ENCODE results near the gene CAPN8. TPM values are rescaled to one million over a fixed set of nuclear protein-coding genes. Genes with fewer than 3 reads are reported as not detected.

Gene CAPN8
- total RNA-seq, 1 experiment from 2014 or later, result not detected

DNA sequence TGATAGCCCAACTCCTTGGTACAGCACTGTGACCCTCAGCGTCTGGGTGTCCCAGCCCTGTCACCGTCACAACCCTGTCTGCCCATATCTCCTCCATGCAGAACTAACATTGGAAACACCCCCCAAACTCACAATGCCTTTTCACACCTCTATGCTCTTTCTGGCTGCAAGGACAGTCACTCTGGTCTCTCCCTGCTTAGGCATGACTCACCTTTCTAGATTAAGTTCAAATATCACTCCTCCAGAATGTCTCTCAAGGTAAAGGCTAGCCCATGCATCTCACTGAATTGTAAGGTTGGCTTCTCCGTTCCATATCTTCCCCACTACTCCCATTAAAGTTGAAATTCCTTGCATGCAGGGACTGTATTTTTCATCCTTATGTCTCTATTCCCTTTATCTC is 17.0 kb upstream of the CAPN8 start:
- no peak for DNase-seq
- Histone ChIP-seq H3K27me3 (peaks cover 2% of the 10 kb centered on the region; the same call in 1 of the 2 replicates), H3K36me3 (no peaks in the 10 kb centered on the region), H3K4me1 (no peaks in the 10 kb centered on the region), H3K4me3 (no peak overlapping the region), H3K9me3 (replicated peaks) (no peaks in the 10 kb centered on the region), H3K27ac (no peak overlapping the region)

DNA sequence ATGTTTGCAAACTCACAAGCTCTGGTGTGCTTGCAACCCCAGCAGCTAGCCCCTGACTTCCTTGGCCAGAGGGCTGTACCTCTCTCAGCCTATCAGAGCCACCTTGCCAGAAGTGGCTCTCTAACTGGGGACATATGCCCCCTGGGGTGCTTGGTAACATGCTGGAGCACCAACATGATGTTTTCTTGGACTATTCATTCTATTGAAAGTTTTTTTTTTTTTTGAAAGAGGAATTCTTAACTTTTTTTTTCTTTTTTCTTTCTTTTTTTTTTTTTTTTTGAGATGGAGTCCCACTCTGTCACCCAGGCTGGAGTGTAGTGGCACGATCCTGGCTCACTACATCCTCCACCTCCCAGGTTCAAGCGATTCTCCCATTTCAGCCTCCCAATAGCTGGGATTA is 14.7 kb upstream of the CAPN8 start:
- H3K27ac ChIP-seq, result no peak overlapping the region
- 0 out of 2 replicates have a peak, but pooled peaks cover 3% of the 10 kb centered on the region for H3K9me3 ChIP-seq (replicated peaks)
- no peak for DNase-seq
- no peaks in the 10 kb centered on the region for H3K4me1 ChIP-seq
- no peak overlapping the region for H3K4me3 ChIP-seq
- no peaks in the 10 kb centered on the region for H3K36me3 ChIP-seq
- H3K27me3 ChIP-seq, result peaks cover 2% of the 10 kb centered on the region; the same call in 1 of the 2 replicates

DNA sequence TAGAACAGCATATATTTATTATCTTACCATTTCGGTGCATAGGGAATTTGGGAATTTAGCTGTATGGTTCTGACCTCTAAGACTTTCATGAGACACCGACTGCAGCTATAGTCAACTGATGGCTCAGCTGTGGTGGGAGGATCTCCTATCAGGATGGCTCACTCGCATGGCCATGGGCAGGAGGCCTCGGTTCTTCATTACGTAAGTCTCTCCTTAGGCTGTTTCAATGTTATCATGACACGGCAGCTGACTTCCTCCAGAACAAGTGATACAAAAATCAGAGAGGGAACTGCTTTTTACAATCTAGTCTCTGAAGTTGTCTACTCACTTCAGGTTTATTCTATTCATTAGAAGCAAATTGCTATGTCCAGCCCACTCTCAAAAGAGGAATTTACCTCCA is 13.3 kb upstream of the CAPN8 start:
- 0 out of 2 replicates have a peak, but pooled peaks cover 3% of the 10 kb centered on the region for H3K9me3 ChIP-seq (replicated peaks)
- no peak overlapping the region for H3K27ac ChIP-seq
- DNase-seq, result no peak
- H3K4me1 ChIP-seq, result no peaks in the 10 kb centered on the region
- 0 out of 2 replicates have a peak, but pooled peaks cover 2% of the 10 kb centered on the region for H3K27me3 ChIP-seq
- H3K36me3 ChIP-seq, result no peaks in the 10 kb centered on the region
- H3K4me3 ChIP-seq, result no peak overlapping the region

DNA sequence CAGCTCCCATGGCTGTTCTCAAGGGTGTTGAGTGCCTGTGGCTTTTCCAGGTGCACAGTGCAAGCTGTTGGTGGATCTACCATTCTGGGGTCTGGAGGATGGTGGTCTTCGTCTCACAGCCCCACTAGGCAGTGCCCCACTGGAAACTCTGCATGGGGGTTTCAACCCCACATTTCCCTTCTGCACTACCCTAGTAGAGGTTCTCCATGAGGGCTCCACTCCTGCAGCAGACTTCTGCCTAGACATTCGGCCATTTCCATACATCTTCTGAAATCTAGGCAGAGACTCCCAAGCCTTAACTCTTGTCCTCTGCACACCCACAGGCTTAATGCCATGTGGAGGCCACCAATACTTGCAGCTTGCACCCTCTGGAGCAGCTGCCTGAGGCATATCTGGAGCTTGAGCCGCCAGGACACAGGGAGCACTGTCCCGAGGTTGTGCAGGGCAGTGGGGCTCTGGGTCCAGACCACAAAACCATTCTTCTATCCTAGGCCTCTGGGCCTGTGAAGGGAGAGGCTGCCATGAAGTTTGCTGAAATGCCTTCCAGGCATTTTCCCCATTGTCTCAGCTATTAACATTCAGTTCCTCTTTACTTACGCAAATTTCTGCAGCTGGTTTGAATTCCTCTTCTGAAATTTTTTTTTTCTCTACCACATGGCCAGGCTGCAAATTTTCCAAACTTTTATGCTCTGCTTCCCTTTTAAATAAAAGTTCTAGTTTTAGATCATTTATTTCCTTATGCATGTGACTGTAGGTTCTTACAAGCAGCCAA is 8.8 kb upstream of the CAPN8 start:
- no peak for DNase-seq
- Histone ChIP-seq H3K36me3 (no peaks in the 10 kb centered on the region), H3K4me3 (no peak overlapping the region), H3K4me1 (no peaks in the 10 kb centered on the region), H3K27ac (no peak overlapping the region), H3K27me3 (no peaks in the 10 kb centered on the region), H3K9me3 (replicated peaks) (0 out of 2 replicates have a peak, but pooled peaks cover 3% of the 10 kb centered on the region)

DNA sequence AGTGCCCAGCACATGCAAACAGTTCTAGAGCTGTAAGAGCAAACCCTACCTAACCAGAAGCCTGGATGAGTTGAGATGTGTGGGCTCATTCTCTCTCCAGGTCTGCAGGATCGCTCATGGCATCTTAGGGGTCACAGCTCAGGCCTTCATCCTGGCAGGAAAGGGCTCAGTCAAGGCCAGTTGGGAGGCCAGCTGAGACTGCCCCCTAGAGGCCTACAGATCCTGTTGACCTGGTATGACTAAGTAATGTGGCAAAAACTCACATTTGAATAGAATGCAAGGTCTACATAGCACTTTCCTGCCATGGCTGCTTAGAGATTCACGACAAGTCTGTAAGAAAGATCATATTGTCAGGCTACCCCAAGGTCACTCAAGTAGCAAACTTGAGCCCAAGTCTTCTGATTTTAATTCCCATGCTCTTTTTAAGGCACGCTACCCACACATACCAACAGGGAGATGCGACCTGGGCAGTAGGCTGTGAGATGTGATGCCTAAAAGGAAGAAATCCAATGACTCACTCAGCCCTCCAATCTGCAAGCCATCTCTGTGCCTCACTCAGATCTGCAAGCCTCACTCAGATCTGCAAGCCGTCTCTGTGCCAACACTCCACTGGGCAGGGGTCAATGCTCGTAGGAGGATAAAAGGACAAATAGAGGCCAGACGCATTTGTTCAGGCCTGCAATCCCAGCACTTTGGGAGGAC is 5.1 kb upstream of the CAPN8 start:
- DNase-seq, result peak; percentile 57 to 78
- no peaks in the 10 kb centered on the region for H3K4me1 ChIP-seq
- H3K4me3 ChIP-seq, result no peak overlapping the region
- no peaks in the 10 kb centered on the region for H3K27me3 ChIP-seq
- H3K9me3 ChIP-seq (replicated peaks), result no peaks in the 10 kb centered on the region
- no peak overlapping the region for H3K27ac ChIP-seq
- no peaks in the 10 kb centered on the region for H3K36me3 ChIP-seq

DNA sequence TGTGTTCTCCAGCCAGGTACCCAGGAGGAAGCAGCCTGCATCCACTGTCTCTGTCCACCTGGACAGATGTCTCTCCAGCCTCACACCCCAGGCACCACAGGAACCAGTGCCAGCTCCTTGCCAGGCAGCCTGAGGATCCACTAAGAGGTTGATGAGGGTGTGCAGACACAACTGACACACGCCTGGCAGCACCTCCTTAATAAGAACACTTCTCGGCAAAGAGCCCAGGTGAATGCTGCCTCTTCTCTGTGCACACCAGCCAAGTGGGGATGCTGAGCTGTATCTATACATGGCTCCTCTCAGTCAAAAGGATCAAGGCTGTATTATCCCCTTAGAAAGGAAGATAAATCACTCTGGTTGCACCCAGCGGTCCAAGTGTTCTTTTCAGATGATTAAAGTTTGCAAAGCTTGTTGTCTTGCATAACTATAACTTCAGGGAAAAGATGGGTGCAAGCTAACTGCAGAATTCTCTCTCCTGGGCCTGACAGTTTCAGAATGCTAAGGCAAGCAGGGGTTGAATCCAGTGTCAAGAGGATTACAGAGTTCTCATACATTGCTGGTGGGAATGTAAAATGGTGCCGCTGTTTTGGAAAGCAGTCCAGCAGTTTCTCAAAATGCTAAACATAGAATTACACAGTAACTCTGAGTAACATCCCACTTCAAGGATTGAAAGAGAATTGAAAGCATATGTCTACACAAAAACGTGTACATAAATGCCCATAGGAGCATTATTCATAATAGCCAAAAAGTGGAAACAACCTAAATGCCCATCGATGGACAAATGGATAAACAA is 3.7 kb upstream of the CAPN8 start:
- Histone ChIP-seq H3K9me3 (replicated peaks) (no peaks in the 10 kb centered on the region), H3K27me3 (no peaks in the 10 kb centered on the region), H3K4me1 (no peaks in the 10 kb centered on the region), H3K4me3 (no peak overlapping the region), H3K27ac (no peak overlapping the region), H3K36me3 (no peaks in the 10 kb centered on the region)
- DNase-seq, result no peak

DNA sequence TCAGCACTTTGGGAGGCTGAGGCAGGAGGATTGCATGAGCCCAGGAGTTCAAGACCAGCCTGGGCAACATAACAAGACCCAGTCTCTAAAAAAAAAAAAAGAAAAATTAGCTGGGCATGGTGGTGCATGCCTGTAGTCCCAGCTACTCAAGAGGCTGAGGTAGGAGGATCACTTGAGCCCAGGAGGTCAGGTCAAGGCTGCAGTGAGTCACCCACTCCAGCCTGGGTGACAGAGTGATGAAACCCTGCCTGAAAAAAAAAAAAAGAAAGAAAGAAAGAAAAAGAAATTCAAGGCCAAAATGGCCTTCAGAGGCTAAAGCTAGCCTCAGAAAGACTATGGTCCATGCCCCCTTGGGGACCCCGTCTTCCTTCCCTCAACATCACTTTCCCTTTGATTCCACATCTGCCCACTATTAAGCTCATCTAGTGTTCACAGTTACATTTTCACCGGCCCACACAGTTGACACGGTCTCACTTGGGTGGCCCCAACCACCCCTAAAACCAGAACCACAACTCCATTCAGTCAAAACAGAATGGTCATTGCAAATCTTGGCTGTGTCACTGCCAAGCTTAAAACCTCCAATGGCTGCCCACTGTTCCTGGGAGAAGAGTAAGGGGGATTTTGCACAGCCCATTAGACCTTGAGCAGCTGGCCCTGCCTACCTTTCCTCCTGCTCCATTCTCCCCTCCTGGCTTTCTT is 2.1 kb upstream of the CAPN8 start:
- no peaks in the 10 kb centered on the region for H3K9me3 ChIP-seq (replicated peaks)
- no peaks in the 10 kb centered on the region for H3K4me1 ChIP-seq
- no peak for DNase-seq
- H3K4me3 ChIP-seq, result no peak overlapping the region
- H3K27ac ChIP-seq, result no peak overlapping the region
- no peaks in the 10 kb centered on the region for H3K27me3 ChIP-seq
- H3K36me3 ChIP-seq, result no peaks in the 10 kb centered on the region

DNA sequence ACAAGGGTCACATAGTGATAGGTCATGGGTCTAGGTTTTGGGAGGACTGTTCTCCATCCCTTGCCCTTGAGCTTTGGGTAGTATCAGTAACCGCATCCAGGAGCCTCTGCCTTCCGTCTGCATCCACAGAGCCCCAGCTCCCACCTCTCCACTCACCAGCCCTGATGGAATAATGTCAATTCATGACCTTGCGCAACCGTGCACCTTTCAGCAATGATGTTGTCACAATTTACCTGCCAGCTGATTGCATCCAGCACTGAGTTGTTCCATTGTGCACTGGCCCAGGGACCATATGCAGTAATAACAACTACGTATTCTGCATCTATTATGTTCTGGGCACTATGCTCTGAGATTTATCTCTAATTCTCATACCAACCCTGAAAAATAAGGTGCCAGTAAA is 1.4 kb downstream of the CAPN8 start:
- peaks cover 15% of the 10 kb centered on the region for H3K4me1 ChIP-seq
- no peak for DNase-seq
- no peak overlapping the region for H3K27ac ChIP-seq
- H3K27me3 ChIP-seq, result no peaks in the 10 kb centered on the region
- H3K36me3 ChIP-seq, result no peaks in the 10 kb centered on the region
- H3K9me3 ChIP-seq (replicated peaks), result no peaks in the 10 kb centered on the region
- H3K4me3 ChIP-seq, result no peak overlapping the region

DNA sequence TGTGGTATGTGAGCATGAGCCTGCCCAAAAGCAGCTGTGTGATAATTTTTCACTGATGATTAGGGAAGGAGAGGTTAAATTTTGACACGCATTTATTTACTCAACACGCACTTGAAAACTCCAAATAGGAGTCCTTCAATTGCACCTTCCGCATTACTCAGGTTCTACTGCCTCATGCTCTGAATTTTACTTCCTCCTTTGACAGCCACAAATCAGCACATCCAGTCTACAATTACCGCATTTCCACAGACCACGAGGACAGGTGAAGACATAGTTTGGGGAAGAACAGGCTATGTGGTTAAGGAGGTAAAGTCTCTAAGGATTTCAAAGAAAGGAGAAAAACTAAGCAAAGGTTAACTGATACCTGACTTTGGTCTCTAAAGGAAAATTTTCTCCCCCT is 2.6 kb downstream of the CAPN8 start:
- no peaks in the 10 kb centered on the region; the same call in 1 of the 2 replicates for H3K27me3 ChIP-seq
- H3K36me3 ChIP-seq, result no peaks in the 10 kb centered on the region
- DNase-seq, result no peak
- H3K9me3 ChIP-seq (replicated peaks), result no peaks in the 10 kb centered on the region
- H3K4me3 ChIP-seq, result no peak overlapping the region
- peaks cover 16% of the 10 kb centered on the region for H3K4me1 ChIP-seq
- H3K27ac ChIP-seq, result no peak overlapping the region

DNA sequence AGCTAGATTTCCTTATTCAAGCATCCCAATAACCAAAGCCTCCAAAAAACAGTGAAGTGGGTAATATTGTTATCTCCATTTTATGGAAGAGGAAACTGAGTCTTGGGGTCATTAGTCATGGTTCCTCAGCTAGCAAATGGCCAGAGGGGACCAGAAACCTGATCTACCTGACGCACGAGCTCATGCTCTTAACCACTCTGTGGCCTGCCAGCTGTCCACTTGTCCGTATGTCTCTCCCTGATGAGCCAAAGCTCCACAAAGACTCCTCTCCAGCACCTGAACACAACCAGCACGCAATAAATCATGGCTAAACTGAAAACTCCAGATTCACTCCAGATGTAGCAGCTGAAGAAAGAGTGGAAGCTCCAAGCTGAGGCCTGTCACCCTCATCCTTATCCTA is 5.8 kb downstream of the CAPN8 start:
- Histone ChIP-seq H3K4me1 (peaks cover 19% of the 10 kb centered on the region), H3K36me3 (no peaks in the 10 kb centered on the region), H3K27me3 (no peaks in the 10 kb centered on the region; the same call in 1 of the 2 replicates), H3K27ac (peak overlapping the region; percentile 12; the same call in 1 of the 2 replicates), H3K4me3 (no peak overlapping the region), H3K9me3 (replicated peaks) (no peaks in the 10 kb centered on the region)
- DNase-seq, result peak; percentile 57 to 78

DNA sequence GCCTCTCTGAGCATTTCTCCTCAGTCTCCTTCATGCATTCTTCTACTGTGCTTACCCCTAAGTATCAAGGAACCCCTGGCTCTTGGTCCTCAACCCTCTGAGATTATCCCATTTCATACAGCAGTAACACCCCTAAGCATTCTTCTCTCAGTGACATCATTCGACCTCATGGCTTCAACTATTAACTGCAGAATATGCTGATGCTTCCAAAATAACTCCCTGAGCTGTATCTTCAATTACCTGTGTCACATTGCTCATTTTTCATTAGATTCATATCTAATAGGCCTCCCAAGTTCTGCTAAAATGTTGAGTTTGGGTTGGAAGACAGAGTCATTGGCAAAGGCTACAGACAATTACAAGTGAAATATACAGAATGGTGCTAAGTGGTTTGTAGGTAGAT is 7.5 kb downstream of the CAPN8 start:
- H3K9me3 ChIP-seq (replicated peaks), result no peaks in the 10 kb centered on the region
- DNase-seq, result no peak
- H3K4me3 ChIP-seq, result no peak overlapping the region
- H3K27ac ChIP-seq, result no peak overlapping the region
- H3K36me3 ChIP-seq, result no peaks in the 10 kb centered on the region
- no peaks in the 10 kb centered on the region; the same call in 1 of the 2 replicates for H3K27me3 ChIP-seq
- H3K4me1 ChIP-seq, result peaks cover 30% of the 10 kb centered on the region

DNA sequence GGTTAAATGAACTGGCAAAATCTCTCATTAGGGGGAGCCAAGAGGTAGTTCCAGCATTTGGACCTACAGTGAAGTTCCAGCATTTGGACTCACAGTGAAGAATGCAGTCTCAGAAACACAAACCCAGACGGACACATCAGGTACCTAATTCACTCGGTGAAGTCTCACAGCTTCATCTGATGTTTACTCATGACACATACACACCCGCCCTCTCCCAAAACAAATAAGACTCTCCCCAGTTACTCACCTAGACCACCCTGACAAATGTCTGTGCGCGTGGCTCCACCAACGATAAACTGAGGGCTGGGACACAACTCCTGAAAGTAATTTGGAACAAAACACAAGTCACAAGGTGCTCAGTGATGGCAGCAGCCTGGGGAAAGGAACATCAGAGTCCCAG is 11.4 kb downstream of the CAPN8 start:
- H3K4me1 ChIP-seq, result peaks cover 15% of the 10 kb centered on the region
- no peaks in the 10 kb centered on the region for H3K36me3 ChIP-seq
- H3K27me3 ChIP-seq, result no peaks in the 10 kb centered on the region; the same call in 1 of the 2 replicates
- H3K27ac ChIP-seq, result no peak overlapping the region
- H3K4me3 ChIP-seq, result no peak overlapping the region
- H3K9me3 ChIP-seq (replicated peaks), result no peaks in the 10 kb centered on the region
- DNase-seq, result no peak

DNA sequence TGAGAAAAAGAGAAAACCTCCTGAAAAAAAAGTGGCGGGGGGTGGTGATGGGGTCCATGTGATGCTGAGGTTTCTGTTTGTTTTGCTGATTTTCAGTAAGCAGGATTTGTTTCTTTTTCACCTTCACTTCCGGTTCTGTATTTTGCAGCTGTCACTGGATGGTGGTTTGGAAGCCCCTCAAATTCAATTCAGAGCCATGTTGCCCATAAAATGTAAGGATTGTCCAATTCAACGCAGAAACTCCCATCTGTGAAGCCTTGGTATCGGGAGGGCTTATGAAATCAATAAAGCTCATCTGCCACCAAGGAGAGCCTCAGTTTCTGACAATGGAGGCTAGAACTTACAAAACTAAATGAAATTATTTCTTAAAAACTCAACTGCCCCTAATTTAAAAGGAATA is 12.1 kb downstream of the CAPN8 start:
- no peaks in the 10 kb centered on the region; the same call in 1 of the 2 replicates for H3K27me3 ChIP-seq
- H3K9me3 ChIP-seq (replicated peaks), result no peaks in the 10 kb centered on the region
- peak overlapping the region; percentile 40 for H3K4me3 ChIP-seq
- H3K4me1 ChIP-seq, result peaks cover 14% of the 10 kb centered on the region
- no peaks in the 10 kb centered on the region for H3K36me3 ChIP-seq
- DNase-seq, result peak in 1 of 2 experiments; percentile 44
- peak overlapping the region; percentile 68 for H3K27ac ChIP-seq

DNA sequence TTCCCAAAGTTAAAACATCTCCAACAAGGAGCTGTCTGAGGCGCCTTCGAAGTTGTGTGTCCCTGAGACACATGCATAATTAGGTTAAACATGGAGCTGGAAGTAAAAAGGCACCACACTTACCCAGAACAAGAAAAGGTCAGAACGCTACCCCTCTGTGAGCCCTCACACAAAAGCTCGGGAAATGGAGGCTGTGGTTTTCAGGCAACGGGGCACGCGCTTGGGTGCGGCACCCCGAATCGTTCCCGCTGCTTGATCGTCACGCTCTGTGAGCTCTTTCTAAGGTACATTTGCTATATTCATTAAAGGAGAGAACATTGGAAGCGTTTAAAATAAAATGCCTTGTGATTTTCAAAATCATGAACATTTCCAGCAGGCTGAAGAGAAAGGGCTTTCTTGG is 12.5 kb downstream of the CAPN8 start:
- no peak for DNase-seq
- Histone ChIP-seq H3K4me3 (peak overlapping the region; percentile 40), H3K27ac (peak overlapping the region; percentile 68), H3K9me3 (replicated peaks) (no peaks in the 10 kb centered on the region), H3K4me1 (peaks cover 14% of the 10 kb centered on the region), H3K27me3 (no peaks in the 10 kb centered on the region; the same call in 1 of the 2 replicates), H3K36me3 (no peaks in the 10 kb centered on the region)

Data from SJCRH30 (cell line).